ENCODE measurements around the gene PGS1. TPM values are rescaled to one million over a fixed set of nuclear protein-coding genes. Genes with fewer than 3 reads are reported as not detected.

Gene PGS1
- total RNA-seq, 4 donors from 2014 or later, result 12.9 to 75.4 (median 63.1) TPM

DNA sequence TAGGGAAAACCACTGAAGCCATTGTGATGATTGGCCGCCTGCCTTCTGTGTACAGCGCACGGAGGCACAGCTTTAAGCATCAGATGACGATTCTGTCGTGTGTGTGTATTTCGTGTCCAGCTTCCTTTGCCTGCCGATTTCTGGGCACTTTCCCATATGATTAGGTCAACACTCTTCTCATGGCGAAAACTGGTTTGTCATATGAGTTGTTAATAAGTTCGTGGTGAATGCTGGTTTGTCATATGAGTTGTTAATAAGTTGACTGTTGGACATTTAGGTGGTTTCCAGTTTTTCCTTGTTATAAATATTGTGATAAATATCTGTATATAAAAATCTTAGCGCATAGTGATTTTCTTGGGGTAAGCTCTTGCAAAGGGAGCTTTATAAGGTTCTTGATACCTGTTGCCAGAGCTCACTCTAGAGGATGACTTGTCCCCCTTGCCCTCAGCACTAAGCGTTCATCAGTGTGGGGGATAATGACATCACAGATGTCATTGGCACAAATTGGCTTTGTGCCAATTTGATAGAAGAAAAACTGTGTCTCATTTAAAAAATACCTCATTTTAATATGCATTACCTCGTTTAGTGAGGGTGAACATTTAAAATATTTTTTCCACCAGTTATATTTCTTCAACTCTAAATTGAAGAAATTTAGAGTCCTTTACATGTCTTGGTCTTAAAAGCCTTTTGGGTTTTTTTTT, 40.0 kb downstream of the PGS1 start:
- H3K4me1 ChIP-seq, result no peaks in the 10 kb centered on the region
- H3K36me3 ChIP-seq, result no peaks in the 10 kb centered on the region
- no peaks in the 10 kb centered on the region for H3K27me3 ChIP-seq
- no peak overlapping the region for H3K27ac ChIP-seq
- no peak overlapping the region for H3K4me3 ChIP-seq
- DNase-seq, result no peak
- TF ChIP-seq, protein P1, sequence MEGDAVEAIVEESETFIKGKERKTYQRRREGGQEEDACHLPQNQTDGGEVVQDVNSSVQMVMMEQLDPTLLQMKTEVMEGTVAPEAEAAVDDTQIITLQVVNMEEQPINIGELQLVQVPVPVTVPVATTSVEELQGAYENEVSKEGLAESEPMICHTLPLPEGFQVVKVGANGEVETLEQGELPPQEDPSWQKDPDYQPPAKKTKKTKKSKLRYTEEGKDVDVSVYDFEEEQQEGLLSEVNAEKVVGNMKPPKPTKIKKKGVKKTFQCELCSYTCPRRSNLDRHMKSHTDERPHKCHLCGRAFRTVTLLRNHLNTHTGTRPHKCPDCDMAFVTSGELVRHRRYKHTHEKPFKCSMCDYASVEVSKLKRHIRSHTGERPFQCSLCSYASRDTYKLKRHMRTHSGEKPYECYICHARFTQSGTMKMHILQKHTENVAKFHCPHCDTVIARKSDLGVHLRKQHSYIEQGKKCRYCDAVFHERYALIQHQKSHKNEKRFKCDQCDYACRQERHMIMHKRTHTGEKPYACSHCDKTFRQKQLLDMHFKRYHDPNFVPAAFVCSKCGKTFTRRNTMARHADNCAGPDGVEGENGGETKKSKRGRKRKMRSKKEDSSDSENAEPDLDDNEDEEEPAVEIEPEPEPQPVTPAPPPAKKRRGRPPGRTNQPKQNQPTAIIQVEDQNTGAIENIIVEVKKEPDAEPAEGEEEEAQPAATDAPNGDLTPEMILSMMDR (IDR thresholded peaks at IDR 0.05), result no peak
- no peak for TF ChIP-seq POLR2A (IDR thresholded peaks at IDR 0.05)
- no peaks in the 10 kb centered on the region for H3K9me3 ChIP-seq
- intact Hi-C loops (cut with DNase I; ENCODE audit: low total_unique reads), result no loop called here

DNA sequence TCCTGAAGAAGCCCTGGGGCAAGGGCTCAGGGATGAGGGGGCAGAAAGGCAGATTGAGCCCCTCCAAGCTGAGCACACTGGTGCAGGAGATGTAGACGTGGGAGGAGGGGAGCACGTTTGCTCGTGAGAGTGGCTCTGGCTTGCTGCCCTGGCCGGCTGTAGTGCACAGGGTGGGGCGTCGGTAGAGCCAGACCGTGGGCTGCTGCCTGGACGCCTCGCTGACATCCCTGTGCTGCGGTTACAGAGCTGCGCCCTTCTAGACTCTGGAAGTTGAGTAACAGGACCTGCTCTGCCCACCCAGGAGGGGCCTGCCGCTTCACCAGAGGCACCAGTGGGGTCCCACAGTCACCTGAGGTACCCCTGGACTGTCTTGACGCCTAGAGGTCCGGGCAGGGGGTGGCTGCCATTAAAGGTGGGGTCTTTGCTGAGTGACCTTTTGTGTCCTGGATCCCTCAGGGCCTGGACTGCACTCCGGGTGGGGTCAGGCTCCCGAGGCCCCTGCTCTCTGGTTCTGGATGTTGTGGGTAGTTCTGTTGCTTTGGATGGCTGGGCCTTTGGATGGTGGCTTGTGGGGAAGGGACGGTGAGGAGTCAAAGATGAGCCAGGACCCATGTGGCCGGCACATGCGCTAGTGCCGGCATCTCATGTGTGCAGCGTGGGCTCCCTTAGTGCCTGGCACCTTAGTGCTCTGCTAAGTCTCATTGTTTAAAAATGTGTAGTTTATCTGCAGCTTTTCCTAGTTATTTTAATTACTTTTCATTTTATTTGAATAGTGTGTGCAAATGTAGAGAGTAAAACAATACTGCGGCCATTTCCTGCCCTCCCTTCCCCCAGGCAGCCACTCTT, 41.7 kb downstream of the PGS1 start:
- Histone ChIP-seq H3K36me3 (no peaks in the 10 kb centered on the region), H3K4me1 (no peaks in the 10 kb centered on the region), H3K9me3 (no peaks in the 10 kb centered on the region), H3K27ac (no peak overlapping the region), H3K4me3 (no peak overlapping the region), H3K27me3 (no peaks in the 10 kb centered on the region)
- intact Hi-C loops (cut with DNase I; ENCODE audit: low total_unique reads), result loop anchor here (5.0 to 10.0 kb wide), 3 partner anchors 58 to 165 kb away; partner anchors contain the start of gene SOCS3
- DNase-seq, result no peak
- TF ChIP-seq, protein P1 (IDR thresholded peaks at IDR 0.05), result no peak
- TF ChIP-seq POLR2A (IDR thresholded peaks at IDR 0.05), result no peak

DNA sequence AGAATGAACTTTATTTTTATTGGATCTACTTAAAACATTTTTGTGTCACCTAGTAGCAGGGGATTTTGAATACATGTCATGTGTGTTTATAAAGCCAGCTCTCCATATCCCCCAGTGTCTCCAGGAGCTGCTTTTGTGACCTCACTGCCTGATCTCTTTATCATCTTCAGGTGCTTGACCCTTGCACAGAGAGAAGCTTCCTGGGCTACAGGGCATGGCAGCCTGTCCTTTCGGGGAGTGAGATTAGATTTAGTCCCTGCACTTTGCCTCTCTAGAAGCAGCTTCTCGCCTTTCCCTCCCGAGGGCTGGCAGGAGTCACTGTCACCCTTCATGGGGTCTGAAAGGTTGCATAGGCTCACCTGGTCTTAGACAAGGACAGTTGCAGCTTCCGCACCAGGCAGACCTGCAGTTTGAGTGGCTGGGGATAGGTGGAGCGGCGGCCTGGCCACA, 42.7 kb downstream of the PGS1 start:
- Histone ChIP-seq H3K4me3 (no peak overlapping the region), H3K27me3 (no peaks in the 10 kb centered on the region), H3K9me3 (no peaks in the 10 kb centered on the region), H3K4me1 (no peaks in the 10 kb centered on the region), H3K36me3 (no peaks in the 10 kb centered on the region), H3K27ac (no peak overlapping the region)
- no peak for TF ChIP-seq POLR2A (IDR thresholded peaks at IDR 0.05)
- DNase-seq, result no peak
- intact Hi-C loops (cut with DNase I; ENCODE audit: low total_unique reads), result loop anchor here (5.0 to 10.0 kb wide), 3 partner anchors 59 to 166 kb away; partner anchors contain the start of gene SOCS3

DNA sequence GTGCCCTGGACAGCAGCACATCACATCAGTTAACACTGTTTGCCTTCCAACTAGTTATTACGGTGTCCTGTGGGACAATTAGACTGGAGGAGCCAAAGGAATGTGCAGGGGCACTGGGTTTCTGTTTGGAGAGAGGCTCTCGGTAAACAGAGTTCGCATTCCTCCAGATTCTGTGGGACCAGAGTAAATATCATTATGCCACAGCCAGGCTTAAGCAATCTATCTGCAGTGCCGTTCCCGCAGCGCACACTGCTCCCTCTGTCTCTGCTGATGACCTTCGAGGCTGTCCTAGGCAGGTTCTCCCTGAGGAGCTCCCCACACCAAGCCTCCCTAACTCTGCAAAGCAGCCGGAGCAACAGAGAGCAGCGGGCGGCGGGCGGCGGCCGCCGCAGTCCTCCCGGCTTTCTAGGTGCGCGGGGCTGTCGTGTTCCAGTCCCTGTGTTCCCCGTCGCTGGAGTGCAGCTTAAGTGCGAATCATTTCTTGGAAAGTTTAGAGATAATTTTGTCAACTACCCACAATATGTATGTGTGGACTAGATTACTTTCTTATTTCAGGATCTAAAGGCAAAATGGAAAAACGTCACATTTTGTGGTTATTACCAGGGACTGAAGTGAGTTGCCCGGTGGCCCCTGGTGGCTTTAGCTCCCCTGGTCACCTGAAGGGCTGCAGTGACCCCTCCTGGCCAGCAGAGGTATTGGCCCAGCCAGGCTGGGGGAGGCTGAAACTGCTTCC, 43.3 kb downstream of the PGS1 start:
- TF ChIP-seq, protein P1 (IDR thresholded peaks at IDR 0.05), result peak; percentile 96 to 100 (median 98)
- TF ChIP-seq POLR2A (IDR thresholded peaks at IDR 0.05), result no peak
- DNase-seq, result peak; percentile 68 to 79
- no peaks in the 10 kb centered on the region for H3K36me3 ChIP-seq
- H3K27me3 ChIP-seq, result no peaks in the 10 kb centered on the region
- intact Hi-C loops (cut with DNase I; ENCODE audit: low total_unique reads), result loop anchor here (5.0 to 10.0 kb wide), 3 partner anchors 59 to 167 kb away; partner anchors contain the start of gene SOCS3
- no peak overlapping the region for H3K4me3 ChIP-seq
- H3K27ac ChIP-seq, result no peak overlapping the region
- H3K9me3 ChIP-seq, result no peaks in the 10 kb centered on the region
- no peaks in the 10 kb centered on the region for H3K4me1 ChIP-seq

DNA sequence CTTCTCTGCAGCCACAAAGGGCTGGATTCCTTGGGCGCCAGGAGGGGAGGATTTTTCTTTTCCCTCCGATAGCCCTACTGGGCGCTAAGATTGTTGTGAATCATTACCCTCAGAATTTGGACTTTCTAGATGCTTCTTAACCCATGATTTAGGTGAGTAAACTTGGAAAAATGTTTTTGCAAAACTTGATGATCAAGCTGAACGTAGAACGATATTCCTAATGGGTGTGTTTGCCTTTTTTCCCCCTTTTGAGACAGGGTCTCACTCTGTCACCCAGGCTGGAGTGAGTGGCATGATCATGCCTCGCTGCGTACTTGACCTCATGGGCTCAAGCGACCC, 43.8 kb downstream of the PGS1 start:
- H3K9me3 ChIP-seq, result no peaks in the 10 kb centered on the region
- intact Hi-C loops (cut with DNase I; ENCODE audit: low total_unique reads), result loop anchor here (5.0 to 10.0 kb wide), 3 partner anchors 60 to 167 kb away; partner anchors contain the start of gene SOCS3

More for the DNA sequence above, 43.8 kb downstream of the PGS1 start:
- TF ChIP-seq, protein P1 (IDR thresholded peaks at IDR 0.05), result no peak
- TF ChIP-seq POLR2A (IDR thresholded peaks at IDR 0.05), result no peak
- Histone ChIP-seq H3K27ac (no peak overlapping the region), H3K36me3 (no peaks in the 10 kb centered on the region), H3K4me3 (no peak overlapping the region), H3K27me3 (no peaks in the 10 kb centered on the region), H3K4me1 (no peaks in the 10 kb centered on the region)
- DNase-seq, result no peak

Data from uterus (tissue), 4 donors.